Fibroblast of mammary gland (primary cell): Measurements from ENCODE around the gene WDR27.
"Not testable (repeated sequence)": the region's sequence is repeated elsewhere in the genome, so short reads cannot be mapped to it uniquely, and the experiment has no call there.

ENCODE experiments used
- DNase-seq: peaks from one replicate; pipeline ENCODE4 v3.0.0-alpha.2; 2010; ENCODE audit warnings: low read depth
- H3K4me3 ChIP-seq: 2 replicates; pipeline ENCODE4 v1.5.1; 2011; ENCODE audit warnings: low read depth, mild to moderate bottlenecking, low read length, moderate library complexity; ENCODE audit not compliant: control insufficient read depth
- CTCF ChIP-seq: conservative IDR thresholded peaks from 2 replicates; pipeline ENCODE4 v1.5.1; 2011; ENCODE audit warnings: low read depth, low read length, inconsistent platforms; ENCODE audit not compliant: control insufficient read depth, insufficient read depth

Gene WDR27

DNA sequence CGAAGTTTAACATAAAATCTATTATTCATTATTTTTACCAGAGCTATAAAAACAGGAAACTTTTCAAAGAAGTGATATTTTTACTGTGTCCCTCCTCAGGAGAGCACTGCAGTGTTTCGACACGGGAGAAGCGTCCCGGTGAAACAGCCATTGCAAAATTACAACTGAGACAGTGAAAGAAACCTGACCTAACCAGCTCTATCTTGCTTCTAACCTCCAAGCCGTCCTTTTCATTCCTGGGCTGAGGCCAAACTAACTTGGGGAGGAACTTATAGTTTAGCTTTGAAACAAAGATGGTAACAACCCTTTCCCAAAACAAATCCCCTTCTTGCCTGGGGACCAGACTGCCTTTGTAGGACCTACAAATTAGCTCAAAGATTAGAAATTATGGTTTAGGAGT is 79.2 kb downstream of the WDR27 start:
- DNase-seq = no peak
- no peak for TF ChIP-seq CTCF
- no peak overlapping the region for H3K4me3 ChIP-seq

- no peak for DNase-seq
- TF ChIP-seq CTCF = no peak
- H3K4me3 ChIP-seq = no peak overlapping the region
Measured at GRCh38 chr6:169621311-169621710, 80.5 kb downstream of the WDR27 start.

DNA sequence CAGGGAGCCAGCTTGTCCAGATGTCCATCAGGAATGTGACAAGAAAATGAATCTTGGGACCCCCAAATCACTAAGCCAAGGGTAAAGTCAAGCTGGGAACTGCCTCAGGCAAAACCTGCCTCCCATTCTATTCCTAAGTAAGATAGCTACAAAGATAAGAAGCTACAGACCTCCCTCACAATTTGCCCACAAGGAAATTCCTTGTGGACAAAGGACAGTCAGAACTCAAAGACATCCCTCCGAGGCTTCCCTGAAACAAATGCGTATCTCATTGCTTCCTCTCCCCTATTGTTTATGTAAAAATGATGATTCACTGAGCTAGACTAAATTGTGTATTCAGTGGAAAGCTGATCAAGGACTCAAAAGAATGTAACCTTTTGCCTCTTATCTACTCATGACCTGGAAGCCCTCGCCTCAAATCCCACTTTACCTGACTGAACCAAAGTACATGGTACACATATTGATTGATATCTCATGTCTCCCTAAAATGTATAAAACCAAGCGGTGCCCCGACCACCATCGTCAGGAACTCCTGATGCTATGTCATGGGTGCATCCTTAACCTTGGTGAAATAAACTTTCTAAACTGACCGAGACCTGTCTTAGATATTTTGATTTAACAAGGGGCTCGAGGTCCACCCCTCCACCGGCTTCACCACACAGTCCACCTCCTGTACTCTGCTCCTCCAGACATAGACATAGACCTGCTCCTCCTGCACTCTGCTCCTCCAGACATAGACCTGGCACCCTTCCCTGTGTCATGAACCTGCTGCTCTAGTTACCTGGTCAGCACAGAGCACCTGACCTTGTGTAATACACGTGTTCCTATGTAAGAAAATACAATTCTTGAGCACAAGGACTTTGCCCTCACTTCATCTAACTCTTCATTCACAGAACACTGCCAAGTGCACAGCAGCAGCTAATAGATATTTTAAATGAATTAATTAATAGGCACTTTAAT is 81.4 kb downstream of the WDR27 start:
- TF ChIP-seq CTCF = no peak
- H3K4me3 ChIP-seq = no peak overlapping the region
- peak; percentile 63 for DNase-seq

DNA sequence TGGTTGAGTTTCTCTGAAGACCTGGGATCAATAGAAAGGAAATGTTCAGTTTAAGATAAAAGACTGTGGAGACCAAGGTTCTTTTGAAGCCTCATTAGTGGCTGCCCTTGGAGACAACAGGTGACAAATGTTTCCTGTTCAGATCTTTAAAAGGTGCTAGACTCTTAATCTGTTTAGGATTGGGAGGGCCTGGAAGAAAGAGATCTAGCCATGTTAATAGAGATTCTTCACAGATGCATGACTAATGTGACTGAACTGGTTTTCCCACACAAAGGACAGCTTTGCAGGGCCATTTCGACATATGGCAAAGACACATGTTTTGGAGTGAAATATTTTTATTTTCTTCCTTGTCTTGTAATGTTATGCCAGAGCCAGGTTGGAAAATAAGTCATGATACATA is 82.2 kb downstream of the WDR27 start:
- DNase-seq = peak; percentile 67
- H3K4me3 ChIP-seq = no peak overlapping the region

DNA sequence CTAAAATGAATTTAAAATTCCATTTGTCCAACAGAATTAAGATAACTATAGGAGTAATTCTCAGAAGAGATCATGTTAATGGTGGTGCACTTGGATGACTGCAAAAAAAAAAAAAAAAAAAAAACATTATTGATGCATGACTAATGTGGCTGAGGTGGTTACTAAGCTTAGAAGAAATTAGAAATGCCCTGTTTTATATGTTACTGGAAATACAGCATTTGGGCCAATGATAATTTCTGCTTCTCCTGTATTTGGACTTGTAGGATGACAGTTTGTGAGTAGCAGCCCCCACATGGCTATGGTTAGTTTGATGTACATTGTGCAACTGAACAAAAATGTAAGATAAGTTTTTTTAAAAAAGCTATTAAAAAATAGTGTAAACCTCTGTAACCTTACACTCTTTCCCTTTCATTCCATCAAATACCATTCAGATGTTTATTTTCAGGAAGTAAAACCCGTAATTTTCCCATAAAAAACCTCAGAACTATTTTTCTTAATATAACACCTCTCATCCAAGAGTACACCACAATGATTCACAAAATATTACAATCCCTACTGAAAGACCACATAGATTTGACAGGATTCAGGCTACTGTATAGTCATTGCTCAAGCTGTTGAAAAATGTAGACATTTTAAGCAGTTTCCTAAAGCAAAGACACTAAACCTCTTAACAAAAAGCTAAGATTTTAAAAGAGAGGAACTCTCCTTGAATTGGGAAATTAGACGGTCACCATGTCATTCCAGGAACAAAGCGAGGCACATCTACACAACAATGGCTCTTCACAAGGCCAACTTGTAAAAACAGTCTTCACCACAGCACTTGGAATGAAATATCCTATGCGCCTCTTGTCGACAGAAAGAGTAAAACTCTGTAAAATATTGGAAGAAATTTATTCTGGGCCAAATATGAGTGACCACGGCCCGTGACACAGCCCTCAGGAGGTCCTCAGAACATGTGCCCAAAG is 83.0 kb downstream of the WDR27 start:
- H3K4me3 ChIP-seq = no peak overlapping the region
- no peak for TF ChIP-seq CTCF
- peak; percentile 93 for DNase-seq

More for the DNA sequence above, 82.2 kb downstream of the WDR27 start:
- no peak for TF ChIP-seq CTCF

DNA sequence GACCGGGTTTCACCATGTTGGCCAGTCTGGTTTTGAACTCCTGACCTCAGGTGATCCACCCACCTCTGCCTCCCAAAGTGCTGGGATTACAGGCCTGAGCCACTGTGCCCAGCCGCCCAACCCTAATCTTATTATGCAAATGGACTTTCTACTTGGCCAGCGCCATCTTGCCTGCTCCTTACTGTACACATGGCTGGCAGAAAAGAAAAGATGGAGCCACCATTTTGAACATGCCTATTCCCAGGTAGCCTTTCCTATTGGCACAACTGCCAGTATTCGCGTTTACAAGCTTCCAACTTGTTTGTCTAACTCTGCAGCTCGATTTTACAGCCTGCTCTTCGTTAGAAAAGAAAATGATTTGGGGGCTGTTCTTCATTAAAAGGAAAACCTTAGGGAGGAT is 84.3 kb downstream of the WDR27 start:
- DNase-seq = no peak
- no peak for TF ChIP-seq CTCF
- no peak overlapping the region for H3K4me3 ChIP-seq

- not testable (repeated sequence) for H3K4me3 ChIP-seq, DNase-seq
Measured at GRCh38 chr6:169608609-169609008, 93.2 kb downstream of the WDR27 start.
